ENCODE data around the gene SMG6.

Gene SMG6

DNA sequence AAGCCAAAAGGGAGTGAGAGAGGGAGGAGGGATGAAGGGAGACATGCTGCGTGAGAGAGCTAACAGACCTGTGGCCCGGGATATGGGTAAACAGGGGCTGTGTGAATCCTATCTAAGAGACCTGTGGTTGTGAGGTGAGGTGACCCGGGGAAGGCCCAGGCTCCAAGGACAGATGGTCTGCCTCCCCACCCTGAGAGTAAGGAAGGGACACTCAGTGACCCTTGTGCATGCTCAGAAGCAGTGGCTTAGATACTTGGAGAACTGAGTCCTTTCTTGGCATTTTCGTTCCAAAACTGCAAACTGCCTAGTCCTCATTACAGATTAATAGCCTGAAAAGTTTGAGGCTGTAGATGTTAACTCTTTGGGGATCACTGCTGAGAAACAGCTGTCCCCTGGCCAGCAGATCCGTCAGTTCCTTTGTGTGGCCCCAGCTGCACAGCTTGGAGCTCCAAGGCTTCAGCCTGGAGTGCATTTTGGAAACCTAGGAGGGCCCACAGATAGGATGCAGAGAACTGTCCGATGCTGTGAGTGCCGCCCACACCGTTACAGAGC lies 121.6 kb downstream of the SMG6 start:
- TF ChIP-seq ZFP3 (CRISPR knock-in tag; IDR thresholded peaks at IDR 0.05) (0 out of 2 replicates have a peak, but pooled peaks have one; percentile 54), ZNF8 (CRISPR knock-in tag; IDR thresholded peaks at IDR 0.05) (no peak)
- ATAC-seq = no peak; the same call in 2 of the 3 replicates

DNA sequence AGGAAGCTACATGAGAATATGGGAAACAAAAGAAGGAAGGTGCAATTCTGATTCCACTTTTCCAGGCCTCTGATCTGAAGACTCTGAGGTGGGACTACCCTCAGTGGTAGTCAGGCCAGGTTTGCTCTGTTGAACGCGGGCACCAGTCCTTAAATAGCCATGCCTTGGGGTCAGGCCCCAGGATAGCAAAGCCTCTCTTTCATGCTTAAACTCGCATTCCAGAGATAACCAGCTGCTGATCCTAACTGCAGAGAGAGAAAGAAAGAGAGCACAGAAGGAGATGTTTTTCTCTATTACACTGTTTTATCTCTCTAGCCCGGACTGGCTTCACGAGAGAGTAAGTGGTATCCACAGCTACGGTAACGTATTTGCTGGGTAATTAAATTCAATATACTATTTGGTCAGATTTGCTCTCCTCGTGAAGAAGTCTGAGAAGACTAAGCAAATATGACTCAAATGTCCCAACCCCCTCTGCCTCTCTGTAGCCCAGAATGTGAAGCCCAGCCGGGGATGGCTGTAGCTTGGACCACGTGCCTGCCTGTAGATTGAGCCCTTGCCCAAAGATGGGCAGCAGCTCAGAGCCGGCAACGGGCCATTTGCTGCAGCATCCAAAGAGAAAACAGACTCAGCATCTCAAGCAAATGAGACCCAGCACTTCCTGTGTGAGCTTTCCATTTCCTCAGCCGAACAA lies 122.2 kb downstream of the SMG6 start:
- TF ChIP-seq ZC3H10 (CRISPR knock-in tag; IDR thresholded peaks at IDR 0.05) (no peak), ZFP3 (CRISPR knock-in tag; IDR thresholded peaks at IDR 0.05) (peak; percentile 61; the same call in 1 of the 2 replicates), SNAI2 (CRISPR knock-in tag; IDR thresholded peaks at IDR 0.05) (peak; percentile 55)
- TF ChIP-seq, protein P1, sequence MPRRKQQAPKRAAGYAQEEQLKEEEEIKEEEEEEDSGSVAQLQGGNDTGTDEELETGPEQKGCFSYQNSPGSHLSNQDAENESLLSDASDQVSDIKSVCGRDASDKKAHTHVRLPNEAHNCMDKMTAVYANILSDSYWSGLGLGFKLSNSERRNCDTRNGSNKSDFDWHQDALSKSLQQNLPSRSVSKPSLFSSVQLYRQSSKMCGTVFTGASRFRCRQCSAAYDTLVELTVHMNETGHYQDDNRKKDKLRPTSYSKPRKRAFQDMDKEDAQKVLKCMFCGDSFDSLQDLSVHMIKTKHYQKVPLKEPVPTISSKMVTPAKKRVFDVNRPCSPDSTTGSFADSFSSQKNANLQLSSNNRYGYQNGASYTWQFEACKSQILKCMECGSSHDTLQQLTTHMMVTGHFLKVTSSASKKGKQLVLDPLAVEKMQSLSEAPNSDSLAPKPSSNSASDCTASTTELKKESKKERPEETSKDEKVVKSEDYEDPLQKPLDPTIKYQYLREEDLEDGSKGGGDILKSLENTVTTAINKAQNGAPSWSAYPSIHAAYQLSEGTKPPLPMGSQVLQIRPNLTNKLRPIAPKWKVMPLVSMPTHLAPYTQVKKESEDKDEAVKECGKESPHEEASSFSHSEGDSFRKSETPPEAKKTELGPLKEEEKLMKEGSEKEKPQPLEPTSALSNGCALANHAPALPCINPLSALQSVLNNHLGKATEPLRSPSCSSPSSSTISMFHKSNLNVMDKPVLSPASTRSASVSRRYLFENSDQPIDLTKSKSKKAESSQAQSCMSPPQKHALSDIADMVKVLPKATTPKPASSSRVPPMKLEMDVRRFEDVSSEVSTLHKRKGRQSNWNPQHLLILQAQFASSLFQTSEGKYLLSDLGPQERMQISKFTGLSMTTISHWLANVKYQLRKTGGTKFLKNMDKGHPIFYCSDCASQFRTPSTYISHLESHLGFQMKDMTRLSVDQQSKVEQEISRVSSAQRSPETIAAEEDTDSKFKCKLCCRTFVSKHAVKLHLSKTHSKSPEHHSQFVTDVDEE (CRISPR knock-in tag; IDR thresholded peaks at IDR 0.05) = no peak
- TF ChIP-seq, protein P2, sequence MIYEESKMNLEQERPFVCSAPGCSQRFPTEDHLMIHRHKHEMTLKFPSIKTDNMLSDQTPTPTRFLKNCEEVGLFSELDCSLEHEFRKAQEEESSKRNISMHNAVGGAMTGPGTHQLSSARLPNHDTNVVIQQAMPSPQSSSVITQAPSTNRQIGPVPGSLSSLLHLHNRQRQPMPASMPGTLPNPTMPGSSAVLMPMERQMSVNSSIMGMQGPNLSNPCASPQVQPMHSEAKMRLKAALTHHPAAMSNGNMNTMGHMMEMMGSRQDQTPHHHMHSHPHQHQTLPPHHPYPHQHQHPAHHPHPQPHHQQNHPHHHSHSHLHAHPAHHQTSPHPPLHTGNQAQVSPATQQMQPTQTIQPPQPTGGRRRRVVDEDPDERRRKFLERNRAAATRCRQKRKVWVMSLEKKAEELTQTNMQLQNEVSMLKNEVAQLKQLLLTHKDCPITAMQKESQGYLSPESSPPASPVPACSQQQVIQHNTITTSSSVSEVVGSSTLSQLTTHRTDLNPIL (CRISPR knock-in tag; IDR thresholded peaks at IDR 0.05; ENCODE audit: low read depth) = peak; percentile 36; the same call in 1 of the 2 replicates
- ATAC-seq = peak; percentile 72

DNA sequence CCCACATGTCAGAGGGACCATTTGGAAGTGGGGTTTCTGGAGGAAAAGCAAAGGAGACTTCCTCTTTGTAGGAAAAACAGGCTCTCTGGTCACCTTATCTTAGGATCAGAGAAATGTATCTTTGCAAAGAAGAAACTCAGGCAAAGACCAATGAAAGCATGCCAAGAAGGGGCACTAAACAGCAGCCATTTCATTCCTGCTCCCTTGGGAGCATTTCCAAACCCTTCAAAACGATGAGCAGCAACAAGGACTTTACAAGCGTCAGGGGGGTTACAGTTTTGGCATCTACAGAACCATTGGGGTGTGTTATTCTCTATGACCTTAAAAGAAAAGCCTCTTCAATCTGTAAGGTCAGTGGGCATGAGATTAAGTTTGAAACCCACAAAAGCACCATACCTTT lies 122.8 kb downstream of the SMG6 start:
- TF ChIP-seq SNAI2 (CRISPR knock-in tag; IDR thresholded peaks at IDR 0.05) = no peak
- no peak for TF ChIP-seq ZNF8 (CRISPR knock-in tag; IDR thresholded peaks at IDR 0.05)
- TF ChIP-seq CSDC2 (CRISPR knock-in tag; IDR thresholded peaks at IDR 0.05) = 0 out of 2 replicates have a peak, but pooled peaks have one; percentile 6
- ATAC-seq = no peak

DNA sequence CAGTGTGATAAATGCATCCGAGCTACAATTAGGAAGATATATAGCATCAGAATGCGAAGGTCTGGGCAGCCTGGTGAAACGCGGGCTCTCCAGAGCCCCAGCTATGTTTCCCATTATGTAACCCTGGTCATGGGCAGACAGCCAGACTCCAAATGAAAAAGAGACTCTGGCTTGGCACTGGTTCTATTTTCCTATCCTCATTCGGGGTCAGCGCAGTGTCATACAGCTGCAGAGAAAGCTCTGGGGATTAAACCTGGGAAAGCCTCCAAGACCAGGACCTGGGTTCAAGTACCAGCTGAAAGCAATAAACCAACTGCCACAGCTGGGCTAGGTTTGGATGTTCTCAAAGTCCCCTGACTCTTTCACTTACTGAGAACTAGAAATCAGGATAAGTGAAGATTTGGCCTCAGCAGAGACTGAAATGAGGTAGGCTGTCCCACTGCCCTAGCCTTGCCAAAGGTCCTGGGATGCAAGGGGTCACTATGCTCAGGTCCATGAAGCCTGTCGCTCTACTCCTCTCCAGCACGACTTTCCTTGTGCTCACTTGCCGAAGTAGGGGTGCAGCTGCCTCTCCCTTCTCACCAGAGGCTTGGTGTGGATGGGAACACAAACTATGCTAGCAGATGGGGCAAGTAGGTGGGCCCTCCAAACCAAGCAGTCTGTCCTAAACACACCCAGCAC lies 123.8 kb downstream of the SMG6 start:
- peak; percentile 75 for ATAC-seq
- TF ChIP-seq TOX (CRISPR knock-in tag; IDR thresholded peaks at IDR 0.05; ENCODE audit: borderline replicate concordance) (no peak), PPARA (CRISPR knock-in tag; IDR thresholded peaks at IDR 0.05; ENCODE audit: borderline replicate concordance) (no peak), SNAI2 (CRISPR knock-in tag; IDR thresholded peaks at IDR 0.05) (0 out of 2 replicates have a peak, but pooled peaks have one; percentile 3), ZNF565 (CRISPR knock-in tag; conservative IDR thresholded peaks at IDR 0.05; ENCODE audit: low read depth) (peak; percentile 91), OSR1 (CRISPR knock-in tag; IDR thresholded peaks at IDR 0.05) (no peak), TCF4 (CRISPR knock-in tag; IDR thresholded peaks at IDR 0.05; ENCODE audit: borderline replicate concordance) (peak; percentile 88; the same call in 1 of the 2 replicates), ZNF8 (CRISPR knock-in tag; IDR thresholded peaks at IDR 0.05) (no peak), ZFP30 (CRISPR knock-in tag; IDR thresholded peaks at IDR 0.05) (no peak), ESRRG (CRISPR knock-in tag; IDR thresholded peaks at IDR 0.05) (no peak), CSDC2 (CRISPR knock-in tag; IDR thresholded peaks at IDR 0.05) (no peak), ZNF70 (CRISPR knock-in tag; IDR thresholded peaks at IDR 0.05) (0 out of 2 replicates have a peak, but pooled peaks have one; percentile 5), ZC3H10 (CRISPR knock-in tag; IDR thresholded peaks at IDR 0.05) (no peak), ISL1 (CRISPR knock-in tag; IDR thresholded peaks at IDR 0.05) (peak; percentile 77), RARB (CRISPR knock-in tag; IDR thresholded peaks at IDR 0.05) (peak; percentile 33; the same call in 1 of the 2 replicates), BACH2 (CRISPR knock-in tag; IDR thresholded peaks at IDR 0.05; ENCODE audit: borderline replicate concordance) (no peak), ZFP3 (CRISPR knock-in tag; IDR thresholded peaks at IDR 0.05) (peak; percentile 59), GLIS3 (CRISPR knock-in tag; IDR thresholded peaks at IDR 0.05) (no peak), ARNTL (CRISPR knock-in tag; IDR thresholded peaks at IDR 0.05; ENCODE audit: borderline replicate concordance, low read depth) (no peak)
- TF ChIP-seq, protein P2 (CRISPR knock-in tag; IDR thresholded peaks at IDR 0.05; ENCODE audit: low read depth) = no peak
- TF ChIP-seq, protein P3, sequence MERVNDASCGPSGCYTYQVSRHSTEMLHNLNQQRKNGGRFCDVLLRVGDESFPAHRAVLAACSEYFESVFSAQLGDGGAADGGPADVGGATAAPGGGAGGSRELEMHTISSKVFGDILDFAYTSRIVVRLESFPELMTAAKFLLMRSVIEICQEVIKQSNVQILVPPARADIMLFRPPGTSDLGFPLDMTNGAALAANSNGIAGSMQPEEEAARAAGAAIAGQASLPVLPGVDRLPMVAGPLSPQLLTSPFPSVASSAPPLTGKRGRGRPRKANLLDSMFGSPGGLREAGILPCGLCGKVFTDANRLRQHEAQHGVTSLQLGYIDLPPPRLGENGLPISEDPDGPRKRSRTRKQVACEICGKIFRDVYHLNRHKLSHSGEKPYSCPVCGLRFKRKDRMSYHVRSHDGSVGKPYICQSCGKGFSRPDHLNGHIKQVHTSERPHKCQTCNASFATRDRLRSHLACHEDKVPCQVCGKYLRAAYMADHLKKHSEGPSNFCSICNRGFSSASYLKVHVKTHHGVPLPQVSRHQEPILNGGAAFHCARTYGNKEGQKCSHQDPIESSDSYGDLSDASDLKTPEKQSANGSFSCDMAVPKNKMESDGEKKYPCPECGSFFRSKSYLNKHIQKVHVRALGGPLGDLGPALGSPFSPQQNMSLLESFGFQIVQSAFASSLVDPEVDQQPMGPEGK (CRISPR knock-in tag; IDR thresholded peaks at IDR 0.05; ENCODE audit: borderline replicate concordance) = peak; percentile 20; the same call in 1 of the 2 replicates
- TF ChIP-seq, protein P4, sequence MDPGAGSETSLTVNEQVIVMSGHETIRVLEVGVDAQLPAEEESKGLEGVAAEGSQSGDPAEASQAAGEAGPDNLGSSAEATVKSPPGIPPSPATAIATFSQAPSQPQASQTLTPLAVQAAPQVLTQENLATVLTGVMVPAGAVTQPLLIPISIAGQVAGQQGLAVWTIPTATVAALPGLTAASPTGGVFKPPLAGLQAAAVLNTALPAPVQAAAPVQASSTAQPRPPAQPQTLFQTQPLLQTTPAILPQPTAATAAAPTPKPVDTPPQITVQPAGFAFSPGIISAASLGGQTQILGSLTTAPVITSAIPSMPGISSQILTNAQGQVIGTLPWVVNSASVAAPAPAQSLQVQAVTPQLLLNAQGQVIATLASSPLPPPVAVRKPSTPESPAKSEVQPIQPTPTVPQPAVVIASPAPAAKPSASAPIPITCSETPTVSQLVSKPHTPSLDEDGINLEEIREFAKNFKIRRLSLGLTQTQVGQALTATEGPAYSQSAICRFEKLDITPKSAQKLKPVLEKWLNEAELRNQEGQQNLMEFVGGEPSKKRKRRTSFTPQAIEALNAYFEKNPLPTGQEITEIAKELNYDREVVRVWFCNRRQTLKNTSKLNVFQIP (CRISPR knock-in tag; IDR thresholded peaks at IDR 0.05; ENCODE audit: borderline replicate concordance, low read depth) = peak; percentile 33; the same call in 1 of the 2 replicates
- TF ChIP-seq, protein P5, sequence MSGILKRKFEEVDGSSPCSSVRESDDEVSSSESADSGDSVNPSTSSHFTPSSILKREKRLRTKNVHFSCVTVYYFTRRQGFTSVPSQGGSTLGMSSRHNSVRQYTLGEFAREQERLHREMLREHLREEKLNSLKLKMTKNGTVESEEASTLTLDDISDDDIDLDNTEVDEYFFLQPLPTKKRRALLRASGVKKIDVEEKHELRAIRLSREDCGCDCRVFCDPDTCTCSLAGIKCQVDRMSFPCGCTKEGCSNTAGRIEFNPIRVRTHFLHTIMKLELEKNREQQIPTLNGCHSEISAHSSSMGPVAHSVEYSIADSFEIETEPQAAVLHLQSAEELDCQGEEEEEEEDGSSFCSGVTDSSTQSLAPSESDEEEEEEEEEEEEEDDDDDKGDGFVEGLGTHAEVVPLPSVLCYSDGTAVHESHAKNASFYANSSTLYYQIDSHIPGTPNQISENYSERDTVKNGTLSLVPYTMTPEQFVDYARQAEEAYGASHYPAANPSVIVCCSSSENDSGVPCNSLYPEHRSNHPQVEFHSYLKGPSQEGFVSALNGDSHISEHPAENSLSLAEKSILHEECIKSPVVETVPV (CRISPR knock-in tag; IDR thresholded peaks at IDR 0.05) = no peak
